Epithelial cell of esophagus (primary cell): Measurements from ENCODE around the gene SPCS3.
"Not testable (repeated sequence)": the region's sequence is repeated elsewhere in the genome, so short reads cannot be mapped to it uniquely, and the experiment has no call there.

Experiments used
- DNase-seq: peaks from one replicate; pipeline ENCODE4 v3.0.0; 2010; ENCODE audit warnings: low read depth
- H3K4me3 ChIP-seq: 2 replicates; pipeline ENCODE4 v1.5.1; 2011; ENCODE audit warnings: mild to moderate bottlenecking, low read length, control low read depth
- TF ChIP-seq, protein P1 (sequence below): IDR thresholded peaks from 2 replicates; pipeline ENCODE4 v1.5.1; 2011; ENCODE audit warnings: low read depth, mild to moderate bottlenecking, low read length, control low read depth, inconsistent platforms; ENCODE audit not compliant: insufficient read depth; ENCODE audit errors: missing control alignments

SPCS3 gene

DNA sequence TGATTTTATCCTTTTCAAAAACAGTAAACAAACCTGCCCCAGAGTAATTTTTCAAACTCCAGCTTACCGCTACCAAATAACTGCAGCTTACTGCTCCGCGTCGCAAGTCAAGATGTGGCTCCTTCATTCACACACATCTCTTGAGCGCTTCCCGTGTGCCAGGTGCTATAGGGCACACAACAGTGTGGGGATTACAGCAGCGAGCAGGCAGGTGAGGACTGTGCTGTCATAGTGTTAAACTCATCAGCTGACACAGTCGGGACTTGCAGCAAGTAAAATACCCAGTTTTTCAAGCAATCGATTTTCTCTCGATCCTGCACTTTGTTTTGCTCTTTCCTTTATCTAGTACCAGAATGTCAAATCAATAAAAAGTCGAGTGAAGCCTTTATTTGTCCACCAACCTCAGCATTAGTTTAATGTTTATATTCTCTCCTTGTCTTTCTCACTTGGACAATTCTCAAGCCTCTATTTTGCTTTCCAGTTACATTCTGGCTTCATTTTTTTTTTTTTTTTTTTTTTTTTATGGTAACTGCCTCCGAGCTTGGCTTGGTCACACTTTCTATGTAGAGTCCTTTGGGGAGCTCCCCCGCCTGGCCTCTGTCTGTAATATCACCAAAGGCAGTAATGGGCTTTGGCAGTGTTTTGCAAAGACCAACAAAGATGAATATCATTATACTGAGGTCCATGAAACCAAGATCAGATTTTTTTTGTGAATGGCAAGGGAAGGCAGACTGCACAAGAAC is 42.4 kb upstream of the SPCS3 start:
- no peak overlapping the region for H3K4me3 ChIP-seq
- TF ChIP-seq, protein P1, sequence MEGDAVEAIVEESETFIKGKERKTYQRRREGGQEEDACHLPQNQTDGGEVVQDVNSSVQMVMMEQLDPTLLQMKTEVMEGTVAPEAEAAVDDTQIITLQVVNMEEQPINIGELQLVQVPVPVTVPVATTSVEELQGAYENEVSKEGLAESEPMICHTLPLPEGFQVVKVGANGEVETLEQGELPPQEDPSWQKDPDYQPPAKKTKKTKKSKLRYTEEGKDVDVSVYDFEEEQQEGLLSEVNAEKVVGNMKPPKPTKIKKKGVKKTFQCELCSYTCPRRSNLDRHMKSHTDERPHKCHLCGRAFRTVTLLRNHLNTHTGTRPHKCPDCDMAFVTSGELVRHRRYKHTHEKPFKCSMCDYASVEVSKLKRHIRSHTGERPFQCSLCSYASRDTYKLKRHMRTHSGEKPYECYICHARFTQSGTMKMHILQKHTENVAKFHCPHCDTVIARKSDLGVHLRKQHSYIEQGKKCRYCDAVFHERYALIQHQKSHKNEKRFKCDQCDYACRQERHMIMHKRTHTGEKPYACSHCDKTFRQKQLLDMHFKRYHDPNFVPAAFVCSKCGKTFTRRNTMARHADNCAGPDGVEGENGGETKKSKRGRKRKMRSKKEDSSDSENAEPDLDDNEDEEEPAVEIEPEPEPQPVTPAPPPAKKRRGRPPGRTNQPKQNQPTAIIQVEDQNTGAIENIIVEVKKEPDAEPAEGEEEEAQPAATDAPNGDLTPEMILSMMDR, result peak; percentile 70
- DNase-seq, result peak; percentile 70

DNA sequence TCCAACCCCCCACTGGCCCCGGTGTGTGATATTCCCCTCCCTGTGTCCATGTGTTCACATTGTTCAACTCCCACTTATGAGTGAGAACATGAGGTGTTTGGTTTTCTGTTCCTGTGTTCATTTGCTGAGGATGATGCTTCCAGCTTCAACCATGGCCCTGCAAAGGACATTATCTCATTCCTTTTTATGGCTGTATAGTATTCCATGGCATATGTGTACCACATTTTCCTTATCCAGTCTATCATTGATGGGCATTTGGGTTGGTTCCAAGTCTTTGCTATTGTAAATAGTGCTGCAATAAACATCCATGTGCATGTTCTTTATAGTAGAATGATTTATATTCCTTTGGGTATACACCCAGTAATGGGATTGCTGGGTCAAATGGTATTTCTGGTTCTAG is 40.2 kb upstream of the SPCS3 start:
- not testable (repeated sequence) for DNase-seq, H3K4me3 ChIP-seq

DNA sequence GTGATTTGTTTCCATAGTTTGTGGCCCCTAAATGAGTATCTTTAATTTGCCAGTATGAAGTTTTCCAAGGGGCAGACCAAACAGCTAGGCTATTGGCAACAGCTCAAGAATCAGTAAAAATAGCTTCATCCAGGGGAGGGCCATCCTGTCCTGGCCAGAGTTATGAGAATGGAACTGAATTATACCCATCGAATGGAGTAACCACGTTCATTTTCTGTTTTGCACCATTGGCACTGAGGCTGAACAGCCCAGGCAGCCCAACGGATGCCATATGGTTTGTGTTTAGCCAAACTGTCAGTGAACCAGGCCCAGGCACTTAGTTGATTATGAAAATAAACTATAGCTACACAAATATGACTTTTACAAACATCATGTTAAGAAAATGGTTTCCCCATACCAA is 33.0 kb upstream of the SPCS3 start:
- DNase-seq, result no peak
- TF ChIP-seq, protein P1, result no peak
- no peak overlapping the region for H3K4me3 ChIP-seq

DNA sequence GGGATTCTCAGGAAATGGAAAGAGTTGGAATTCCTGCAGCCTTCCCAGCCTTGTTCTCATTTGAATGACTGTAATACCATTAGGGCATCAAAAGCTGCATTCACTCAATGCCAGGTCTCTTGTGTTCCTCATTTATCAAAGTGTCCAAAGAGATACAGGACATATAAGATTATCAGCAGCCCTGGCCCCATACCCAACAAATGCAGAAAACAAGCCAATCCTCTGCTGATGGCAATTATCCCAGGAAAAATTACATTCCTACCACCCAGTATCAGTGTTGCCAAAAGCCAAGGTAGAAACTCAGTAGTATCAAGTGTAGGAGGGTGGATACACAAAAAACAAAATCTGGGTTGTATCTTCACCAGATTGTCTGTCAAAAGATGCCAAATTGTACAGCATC is 32.2 kb upstream of the SPCS3 start:
- no peak for DNase-seq
- no peak overlapping the region for H3K4me3 ChIP-seq
- TF ChIP-seq, protein P1, result no peak

DNA sequence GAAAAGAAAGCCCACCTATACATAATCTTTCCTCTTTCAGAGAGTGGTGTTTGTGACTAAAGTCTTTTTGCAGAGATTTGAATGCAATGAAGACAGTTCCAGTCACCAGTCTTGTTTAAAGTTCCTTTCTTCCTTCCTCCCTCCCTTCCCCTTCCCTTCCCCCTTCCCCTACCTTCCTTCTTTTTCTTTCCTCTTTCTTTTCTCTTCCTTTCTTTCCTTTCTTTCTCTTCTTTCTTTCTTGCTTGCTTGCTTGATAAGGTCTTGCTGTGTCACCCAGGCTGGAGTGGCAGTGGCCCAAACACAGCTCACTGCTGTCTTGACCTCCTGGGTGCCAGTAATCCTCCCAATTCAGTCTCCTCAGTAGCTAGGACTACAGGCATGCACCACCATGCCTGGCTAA is 31.7 kb upstream of the SPCS3 start:
- no peak for DNase-seq
- TF ChIP-seq, protein P1, result no peak
- no peak overlapping the region for H3K4me3 ChIP-seq

DNA sequence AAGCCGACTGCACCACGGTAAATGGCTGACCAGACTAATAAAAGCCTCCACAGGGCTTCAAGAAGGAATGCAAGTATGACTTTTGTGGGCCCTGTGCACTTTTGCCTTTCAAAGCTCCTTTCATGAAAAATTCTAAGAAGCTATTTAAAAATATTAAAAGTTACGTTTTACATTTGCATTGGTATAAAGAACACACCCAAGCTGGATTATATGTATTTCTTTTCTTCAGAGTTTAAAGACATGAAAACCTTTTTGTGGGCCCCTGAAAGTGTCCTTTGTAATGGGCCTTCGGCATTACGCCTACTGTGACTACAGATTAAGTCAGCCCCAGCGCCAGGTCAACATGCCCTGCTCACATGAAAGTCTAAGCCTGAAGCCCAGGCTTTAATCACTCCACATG is 30.2 kb upstream of the SPCS3 start:
- no peak overlapping the region for H3K4me3 ChIP-seq
- TF ChIP-seq, protein P1, result no peak
- DNase-seq, result no peak

DNA sequence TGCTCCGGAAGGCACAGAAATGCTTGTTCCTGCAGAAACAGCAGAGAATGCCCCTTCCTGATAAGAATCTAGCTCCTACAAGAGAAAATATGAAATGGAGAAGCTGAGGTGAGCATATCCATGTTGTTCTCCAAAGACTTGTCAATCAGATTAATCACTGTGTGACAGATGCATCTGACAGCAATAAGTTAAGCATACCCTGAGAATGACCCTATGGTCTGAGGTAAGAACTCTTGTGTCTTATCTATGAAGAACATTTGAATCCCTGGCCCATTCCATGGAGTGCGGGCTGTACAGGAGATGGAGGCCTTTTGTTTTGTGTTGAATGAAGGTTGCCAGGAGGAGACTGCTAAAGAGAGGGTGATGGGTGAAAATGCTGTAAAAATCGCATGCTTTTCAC is 29.2 kb upstream of the SPCS3 start:
- DNase-seq, result no peak
- no peak overlapping the region for H3K4me3 ChIP-seq
- TF ChIP-seq, protein P1, result no peak
